Testis (tissue), 3 donors: ENCODE data around the gene OR1M1. TPM values are rescaled to one million over a fixed set of nuclear protein-coding genes. Genes with fewer than 3 reads are reported as not detected.
A peak's percentile ranks its signal among the peaks of the same experiment; 100 is the strongest.
"Not testable (repeated sequence)": the region's sequence is repeated elsewhere in the genome, so short reads cannot be mapped to it uniquely, and the experiment has no call there.

Experiments
- DNase-seq: peaks from one replicate; pipeline ENCODE4 v3.0.0-alpha.2; 2019
- H3K27ac ChIP-seq, 2 donors: fragments of 200-600 bp; sonication (generic); one replicate each; pipeline ENCODE4 v1.5.1; 2019
- H3K27me3 ChIP-seq: fragments of 200-600 bp; sonication (generic); one replicate; pipeline ENCODE4 v1.5.1; 2019
- H3K36me3 ChIP-seq: fragments of 200-600 bp; sonication (generic); one replicate; pipeline ENCODE4 v1.5.1; 2017; ENCODE audit warnings: low read depth; ENCODE audit errors: missing control alignments
- H3K4me1 ChIP-seq: fragments of 200-600 bp; sonication (generic); one replicate; pipeline ENCODE4 v1.5.1; 2019
- H3K4me3 ChIP-seq, 2 donors: fragments of 200-600 bp; sonication (generic); one replicate each; pipeline ENCODE4 v1.5.1; 2017 to 2019
- H3K9me3 ChIP-seq: fragments of 200-600 bp; sonication (generic); one replicate; pipeline ENCODE4 v1.5.1; 2017
- CTCF ChIP-seq, 3 experiments: fragments of 450-650 bp in 2 of 3; fragments of 200-600 bp in 1 of 3; sonication (generic) in 1 of 3; IDR thresholded peaks; one replicate each; pipeline ENCODE4 v1.5.1; 2016 to 2019; ENCODE audit warnings: antibody characterized with exemption in 3 of 3, mild to moderate bottlenecking in 2 of 3, moderate library complexity in 1 of 3
- POLR2A ChIP-seq: fragments of 450-650 bp; IDR thresholded peaks from one replicate; pipeline ENCODE4 v1.6.1; 2017; ENCODE audit warnings: antibody characterized with exemption, mild to moderate bottlenecking, moderate library complexity
- WGBS, 2 donors: methylation state at CpG; one replicate each; pipeline ENCODE4 v1.1.5; 2018; 5-methylcytosine and 5-hydroxymethylcytosine counted together
- intact Hi-C: fragments of 100-400 bp; cut with DNase I; formaldehyde crosslinking; loops from one replicate; pipeline ENCODE4 v1.15.1; 2023; ENCODE audit warnings: low total_unique reads
- polyA plus RNA-seq: library from polyadenylated mRNA; stranded (reverse); fragments of 350-450 nt; fragmentation: Illumina TruSeq; extraction: RNeasy Lipid Tissue Mini Kit (QIAGEN cat#74804); gene quantifications from one replicate; pipeline ENCODE4 v1.2.3, GENCODE V29; 2014; ENCODE audit warnings: low read depth, low replicate concordance; ENCODE audit not compliant: insufficient read depth
- total RNA-seq, 2 donors: library from RNA; depleted of rRNA; stranded (reverse); fragments of >200 nt; gene quantifications; one replicate each; pipeline ENCODE4 v1.2.3, GENCODE V29; 2016

The OR1M1 gene
- total and polyA plus RNA-seq, 3 donors from 2014 or later = 0.12 TPM; not detected in 2

DNA sequence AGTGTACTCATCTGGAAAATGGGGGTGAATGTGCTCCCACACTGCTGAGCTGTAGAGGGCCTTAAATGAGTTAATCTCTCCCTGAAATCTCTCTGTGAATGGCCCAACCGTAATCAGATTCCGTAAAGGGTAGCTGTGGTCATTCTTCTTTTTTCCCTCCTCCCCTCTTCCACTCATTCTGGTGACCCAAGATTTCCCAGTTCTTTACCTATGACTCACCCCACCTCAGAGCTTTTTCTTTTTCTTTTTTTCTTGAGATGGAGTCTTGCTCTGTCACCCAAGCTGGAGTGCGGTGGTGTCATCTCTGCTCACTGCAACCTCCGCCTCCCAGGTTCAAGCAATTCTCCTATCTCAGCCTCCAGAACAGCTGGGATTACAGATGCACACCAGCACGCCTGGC, 43.3 kb upstream of the OR1M1 start:
- TF ChIP-seq POLR2A = no peak
- no peak for TF ChIP-seq CTCF (IDR thresholded peaks at IDR 0.05)
- WGBS, 2 donors = 89 to 92% methylated on average over 5 of the region's 5 CpGs
- intact Hi-C loops = no loop called here
- no peaks in the 10 kb centered on the region for H3K9me3 ChIP-seq
- no peaks in the 10 kb centered on the region for H3K4me1 ChIP-seq
- no peaks in the 10 kb centered on the region for H3K27me3 ChIP-seq
- H3K36me3 ChIP-seq = no peaks in the 10 kb centered on the region
- H3K27ac ChIP-seq = no peak overlapping the region
- no peak overlapping the region for H3K4me3 ChIP-seq
- no peak for DNase-seq

- intact Hi-C loops = no loop called here
- Histone ChIP-seq H3K9me3 (no peaks in the 10 kb centered on the region), H3K27me3 (no peaks in the 10 kb centered on the region), H3K27ac (no peak overlapping the region), H3K36me3 (no peaks in the 10 kb centered on the region), H3K4me3 (no peak overlapping the region), H3K4me1 (no peaks in the 10 kb centered on the region)
- TF ChIP-seq POLR2A = no peak
- TF ChIP-seq CTCF (IDR thresholded peaks at IDR 0.05) = no peak
- DNase-seq = no peak
- WGBS, 2 donors = 77 to 81% methylated on average over 3 of the region's 3 CpGs
These were observed 42.4 kb upstream of the OR1M1 start for GRCh38 chr19:9044449-9044848.

GRCh38 chr19:9046694-9047093, 40.2 kb upstream of the OR1M1 start:
- 65 to 81% methylated on average over 4 of the region's 4 CpGs for WGBS, 2 donors
- intact Hi-C loops = no loop called here
- TF ChIP-seq CTCF (IDR thresholded peaks at IDR 0.05) = no peak
- no peak for TF ChIP-seq POLR2A
- Histone ChIP-seq H3K9me3 (no peaks in the 10 kb centered on the region), H3K4me1 (no peaks in the 10 kb centered on the region), H3K36me3 (no peaks in the 10 kb centered on the region), H3K27ac (no peak overlapping the region), H3K27me3 (no peaks in the 10 kb centered on the region), H3K4me3 (no peak overlapping the region)
- no peak for DNase-seq

GRCh38 chr19:9052894-9053293, 34.0 kb upstream of the OR1M1 start:
- H3K27ac ChIP-seq = no peak overlapping the region
- TF ChIP-seq POLR2A = no peak
- TF ChIP-seq CTCF (IDR thresholded peaks at IDR 0.05) = no peak
- WGBS, 2 donors = 47 to 82% methylated on average over 4 of the region's 4 CpGs
- H3K4me1 ChIP-seq = peaks cover 3% of the 10 kb centered on the region
- no peak overlapping the region for H3K4me3 ChIP-seq
- no peaks in the 10 kb centered on the region for H3K9me3 ChIP-seq
- intact Hi-C loops = no loop called here
- H3K36me3 ChIP-seq = no peaks in the 10 kb centered on the region
- H3K27me3 ChIP-seq = no peaks in the 10 kb centered on the region
- no peak for DNase-seq

DNA sequence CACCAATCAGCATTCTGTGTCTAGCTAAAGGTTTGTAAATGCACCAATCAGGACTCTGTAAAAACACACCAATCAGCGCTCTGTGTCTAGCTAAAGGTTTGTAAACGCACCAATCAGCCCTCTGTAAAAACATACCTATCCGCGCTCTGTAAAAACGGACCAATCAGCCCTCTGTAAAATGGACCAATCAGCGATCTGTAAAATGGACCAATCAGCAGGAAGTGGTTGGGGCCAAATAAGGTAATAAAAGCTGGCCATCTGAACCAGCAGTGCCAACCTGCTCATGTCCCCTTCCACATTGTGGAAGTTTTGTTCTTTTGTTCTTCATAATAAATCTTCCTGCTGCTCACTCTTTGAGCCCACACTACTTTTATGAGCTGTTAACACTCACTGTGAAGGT, 33.2 kb upstream of the OR1M1 start:
- intact Hi-C loops, H3K9me3 ChIP-seq, H3K36me3 ChIP-seq, H3K27me3 ChIP-seq, H3K27ac ChIP-seq, H3K4me1 ChIP-seq, H3K4me3 ChIP-seq: not testable (repeated sequence)
- peak; percentile 42 for DNase-seq
- WGBS, 2 donors = 88 to 90% methylated on average over 6 of the region's 6 CpGs
